Esophagus muscularis mucosa (tissue), 4 donors: Measurements from ENCODE around the gene ACIN1.

Experiments used
- CTCF ChIP-seq, 3 experiments: fragments of 200-600 bp in 2 of 3; fragments of 450-650 bp in 1 of 3; sonication (generic) in 2 of 3; IDR thresholded peaks; one replicate each; pipeline ENCODE4 v1.5.1; 2017 to 2019; ENCODE audit warnings: antibody characterized with exemption in 3 of 3, mild to moderate bottlenecking in 2 of 3, moderate library complexity in 1 of 3
- EP300 ChIP-seq: sonication (generic); formaldehyde crosslinking; IDR thresholded peaks from one replicate; pipeline ENCODE4 v1.6.1; 2017; ENCODE audit warnings: antibody characterized with exemption
- POLR2A ChIP-seq: fragments of 450-650 bp; IDR thresholded peaks from one replicate; pipeline ENCODE4 v1.6.1; 2017; ENCODE audit warnings: antibody characterized with exemption, moderate library complexity, mild to moderate bottlenecking, low read depth
- POLR2AphosphoS5 ChIP-seq, 2 donors: sonication (generic); formaldehyde crosslinking; IDR thresholded peaks; one replicate each; pipeline ENCODE4 v1.6.1; 2017; ENCODE audit warnings: antibody characterized with exemption in 2 of 2

GRCh38 chr14:23126548-23127278 is 31.8 kb upstream of the ACIN1 start:
- no peak for TF ChIP-seq POLR2A
- no peak for TF ChIP-seq CTCF (IDR thresholded peaks at IDR 0.05)
- no peak for TF ChIP-seq EP300
- no peak for TF ChIP-seq POLR2AphosphoS5 (IDR thresholded peaks at IDR 0.05)
